Left hindlimb (tissue), 1 donor: ENCODE data around the gene OR51F2.
"Not testable (repeated sequence)": the region's sequence is repeated elsewhere in the genome, so short reads cannot be mapped to it uniquely, and the experiment has no call there.

ENCODE experiments used
- DNase-seq: peaks from one replicate; pipeline ENCODE4 v3.0.0-alpha.2; 2018

The OR51F2 gene

DNA sequence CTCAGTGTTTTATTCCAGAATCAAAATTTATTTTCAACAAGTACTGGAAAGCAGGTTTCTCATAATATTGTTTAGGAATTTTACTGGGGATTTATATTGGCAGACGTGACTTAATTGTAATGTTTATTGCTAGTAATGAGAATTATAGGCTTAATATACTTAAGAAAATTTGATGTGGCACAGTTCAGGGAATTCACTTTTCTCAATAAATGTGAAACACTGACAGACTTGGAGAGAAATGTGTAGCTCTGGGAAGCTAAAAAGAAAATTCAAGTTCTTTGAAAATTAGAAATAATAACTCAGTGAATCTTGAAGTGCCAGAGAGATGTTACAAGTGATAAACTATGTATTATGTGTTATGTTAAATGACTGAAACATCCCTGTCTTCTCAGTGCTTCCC lies at the start of gene OR51F2:
TSS of gene OR51F2 (plus strand) at position 301 of the 400 bp plus-strand sequence. CDS start 101 bp downstream, outside the sequence.
- no peak for DNase-seq

DNA sequence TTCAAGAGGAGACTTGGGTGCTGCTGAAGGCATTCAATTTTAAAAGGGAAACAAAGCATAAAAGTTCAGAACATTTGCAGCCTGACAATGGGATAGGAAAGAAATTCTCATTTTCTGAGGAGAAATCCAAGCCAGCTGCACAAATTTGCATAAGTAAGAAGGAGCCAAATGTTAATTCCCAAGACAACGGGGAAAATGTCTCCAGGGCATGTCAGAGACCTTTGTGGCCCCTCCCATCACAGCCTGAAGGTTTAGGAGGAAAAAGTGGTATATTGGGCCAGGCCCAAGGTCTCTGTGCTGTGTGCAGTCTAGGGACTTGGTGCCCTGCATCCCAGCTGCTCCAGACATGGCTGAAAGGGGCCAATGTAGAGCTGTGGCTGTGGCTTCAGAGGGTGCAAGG lies 38.7 kb upstream of the OR51F2 start:
- DNase-seq, result no peak

DNA sequence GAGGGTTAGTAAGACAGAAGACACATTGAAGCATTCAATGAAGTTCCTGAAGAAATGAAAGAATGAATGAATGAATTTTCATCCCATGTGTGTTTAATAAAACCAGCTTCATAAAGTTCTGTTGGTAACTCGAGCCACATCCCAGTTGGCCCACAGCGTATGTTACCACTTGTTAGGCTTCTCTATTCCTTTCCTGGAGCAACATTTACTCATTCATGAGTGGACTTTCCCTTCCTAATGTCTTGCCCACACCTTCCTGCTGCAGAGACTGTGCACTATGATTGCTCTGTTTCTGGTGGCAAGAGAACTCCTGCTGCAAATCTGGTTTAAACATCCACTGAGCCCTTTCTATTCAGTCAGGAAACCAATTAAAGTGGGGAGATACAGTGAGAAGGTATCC lies 23.9 kb upstream of the OR51F2 start:
- DNase-seq, result no peak

GRCh38 chr11:4798427-4799183 lies 22.5 kb upstream of the OR51F2 start:
- no peak for DNase-seq

DNA sequence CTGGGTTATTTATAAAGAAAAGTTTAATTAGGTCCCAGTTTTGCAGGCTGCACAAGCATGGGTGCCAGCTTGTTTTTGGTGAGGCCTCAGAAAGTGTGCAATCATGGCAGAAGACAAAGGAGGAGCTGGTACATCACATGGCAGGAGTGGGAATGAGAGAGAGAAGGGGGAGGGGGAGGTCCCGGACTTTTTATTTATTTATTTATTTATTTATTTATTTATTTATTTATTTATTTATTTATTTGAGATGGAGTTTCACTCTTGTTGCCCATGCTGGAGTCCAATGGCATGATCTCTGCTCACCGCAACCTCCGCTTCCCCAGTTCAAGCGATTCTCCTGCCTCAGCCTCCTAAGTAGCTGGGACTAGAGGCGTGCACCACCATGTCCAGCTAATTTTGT lies 19.8 kb upstream of the OR51F2 start:
- not testable (repeated sequence) for DNase-seq

- no peak for DNase-seq
Observed at GRCh38 chr11:4804280-4804679, 16.8 kb upstream of the OR51F2 start, which contains the start of gene OR52R1. OR52R1 (minus strand) TSS chr11:4804380; CDS start chr11:4804380, 0 bp downstream.

- no peak for DNase-seq
Observed at GRCh38 chr11:4808476-4808875, 12.6 kb upstream of the OR51F2 start.

DNA sequence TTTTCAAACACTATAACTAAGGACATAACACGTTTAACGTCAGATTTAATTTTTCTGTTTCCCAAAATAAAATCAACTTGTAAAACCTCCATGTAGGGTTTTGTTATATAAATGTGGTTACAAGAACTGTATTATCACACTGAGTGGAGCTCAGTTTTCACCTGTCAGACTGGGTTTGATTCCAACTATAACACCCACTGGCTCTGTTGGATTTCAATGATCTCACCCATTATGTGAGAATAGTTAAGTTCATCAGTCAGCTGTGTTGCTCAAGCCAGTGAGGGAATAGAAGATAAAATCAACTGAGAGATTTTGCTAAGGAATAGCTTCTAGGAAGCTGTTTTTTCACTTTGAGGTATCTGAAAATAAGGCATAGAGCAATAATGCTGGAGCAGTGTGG lies 11.9 kb upstream of the OR51F2 start:
- DNase-seq, result no peak

DNA sequence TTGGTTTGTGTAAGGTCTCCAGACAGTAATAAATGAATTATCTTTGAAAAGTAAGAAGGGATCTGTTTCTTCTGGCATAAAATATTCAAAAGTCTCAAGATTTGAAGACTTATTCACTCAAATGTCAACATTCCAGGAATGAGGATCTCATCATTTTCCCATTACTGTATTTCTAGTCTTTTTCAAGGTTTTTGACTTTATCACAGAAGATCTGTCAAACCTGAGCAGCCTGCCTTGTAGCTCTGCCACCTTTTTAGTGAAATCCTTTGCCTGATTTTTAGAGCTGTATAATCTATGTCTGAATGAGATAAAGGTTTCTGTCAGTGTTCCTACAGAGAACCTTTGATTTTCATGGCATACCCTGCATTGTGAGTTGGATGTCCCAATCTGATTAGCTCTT lies 4.0 kb downstream of the OR51F2 start:
- DNase-seq, result no peak

DNA sequence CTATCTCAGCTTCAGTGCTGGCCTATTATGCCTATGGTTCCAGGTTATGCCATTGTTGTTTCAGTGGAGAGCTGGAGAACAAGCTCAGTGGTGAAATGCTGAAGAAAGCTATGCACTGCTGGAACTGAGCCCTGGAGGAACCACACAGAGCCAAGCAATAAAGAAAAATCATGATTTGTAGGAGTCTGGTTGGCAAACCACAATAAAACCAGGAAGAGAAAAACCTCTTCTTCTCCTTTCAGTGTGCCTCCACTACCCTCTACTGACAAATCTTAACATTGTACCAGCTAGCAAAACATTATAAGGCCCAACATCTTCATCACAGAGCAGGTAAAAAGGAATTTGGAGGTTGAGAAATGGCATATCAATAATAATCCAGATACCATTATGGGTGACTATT lies 5.3 kb downstream of the OR51F2 start:
- DNase-seq, result no peak

DNA sequence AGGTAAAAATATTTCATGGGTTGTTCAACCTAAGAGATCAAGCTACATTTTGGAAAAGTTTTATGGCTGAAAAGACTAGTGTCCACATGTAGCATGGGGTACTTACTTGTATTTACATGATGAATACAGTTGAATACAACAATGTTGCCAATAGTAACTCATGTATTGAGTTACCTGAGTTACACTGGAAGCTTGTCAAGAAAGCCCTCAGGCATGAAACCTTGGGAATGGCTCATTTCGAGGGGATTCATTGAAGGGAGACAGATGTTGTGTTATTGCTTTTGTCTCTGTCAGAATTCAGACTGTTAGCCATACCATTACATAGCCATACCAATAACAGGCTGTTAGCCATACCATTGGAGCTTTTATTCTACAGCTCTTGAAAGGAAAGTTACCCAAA lies 9.2 kb downstream of the OR51F2 start:
- DNase-seq, result no peak

GRCh38 chr11:4830909-4831308 lies 9.8 kb downstream of the OR51F2 start:
- DNase-seq, result no peak

- DNase-seq, result no peak
Observed at GRCh38 chr11:4839851-4840549, 18.9 kb downstream of the OR51F2 start.

- no peak for DNase-seq
Observed at GRCh38 chr11:4848908-4849532, 27.9 kb downstream of the OR51F2 start, which contains the start of gene OR51S1. OR51S1 (minus strand) TSS chr11:4849208; CDS start chr11:4849208, 0 bp downstream.

- no peak for DNase-seq
Observed at GRCh38 chr11:4851033-4851432, 29.9 kb downstream of the OR51F2 start.

DNA sequence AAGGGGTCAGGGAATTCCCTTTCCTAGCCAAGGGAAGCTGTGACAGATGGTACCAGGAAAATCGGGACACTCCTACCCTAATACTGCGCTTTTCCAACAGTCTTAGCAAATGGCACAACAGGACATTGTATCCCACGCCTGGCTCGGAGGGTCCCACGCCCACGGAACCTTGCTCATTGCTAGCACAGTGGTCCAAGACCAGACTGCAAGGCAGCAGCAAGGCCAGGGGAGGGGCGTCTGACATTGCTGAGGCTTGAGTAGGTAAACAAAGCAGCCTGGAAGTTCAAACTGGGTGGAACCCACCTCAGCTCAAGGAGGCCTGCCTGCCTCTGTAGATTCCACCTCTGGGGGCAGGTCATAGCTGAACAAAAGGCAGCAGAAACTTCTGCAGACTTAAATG lies 33.2 kb downstream of the OR51F2 start:
- not testable (repeated sequence) for DNase-seq

DNA sequence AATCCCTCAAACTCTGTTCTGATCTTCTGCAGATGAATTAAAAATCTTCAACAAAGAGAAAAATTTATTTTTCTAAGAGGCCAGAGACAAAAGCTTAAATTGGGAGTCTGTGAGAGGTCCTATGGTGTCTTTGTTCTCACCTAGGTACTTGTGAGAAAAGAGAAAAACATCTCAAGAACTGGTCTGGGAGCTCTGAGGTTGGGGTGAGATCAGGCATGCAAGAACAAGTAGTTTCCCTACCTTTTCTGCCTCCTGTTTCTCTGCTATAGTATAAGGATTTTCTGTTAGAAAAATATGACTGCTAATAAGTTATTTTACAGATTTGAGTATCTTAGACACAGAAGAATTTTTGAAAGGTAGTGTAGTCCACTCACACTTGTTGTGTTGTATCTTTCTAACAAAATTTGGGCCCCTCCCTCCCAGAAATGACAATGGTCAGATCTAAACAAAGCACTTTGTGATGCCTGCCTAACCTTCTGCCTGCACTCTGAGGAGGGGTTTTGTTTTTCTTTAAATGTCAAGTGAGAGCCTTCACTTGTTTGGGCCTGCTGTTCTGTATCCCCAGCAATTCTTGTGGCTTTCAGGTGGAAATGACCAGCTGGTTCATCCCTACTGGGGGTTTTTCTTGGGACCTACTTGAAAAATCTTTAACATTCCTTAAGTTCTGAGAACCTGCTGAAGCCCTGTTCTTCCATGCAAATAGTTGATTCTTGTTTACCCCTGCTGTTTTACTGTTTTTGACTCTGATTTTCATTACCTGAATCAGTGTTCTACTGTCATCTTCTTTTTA lies 41.5 kb downstream of the OR51F2 start:
- DNase-seq, result no peak

- DNase-seq, result no peak
Observed at GRCh38 chr11:4863876-4864275, 42.8 kb downstream of the OR51F2 start.

- no peak for DNase-seq
Observed at GRCh38 chr11:4865855-4866254, 44.7 kb downstream of the OR51F2 start.
